Transverse colon (tissue), 4 donors: Measurements from ENCODE around the gene DHRS3. TPM values are rescaled to one million over a fixed set of nuclear protein-coding genes. Genes with fewer than 3 reads are reported as not detected.

ENCODE experiments used
- DNase-seq: peaks from one replicate; pipeline ENCODE4 v3.0.0-alpha.2; 2019
- H3K27ac ChIP-seq, 4 donors: fragments of 200-600 bp; sonication (generic); 2 replicates each; pipeline ENCODE4 v1.5.1; 2016 to 2018; ENCODE audit warnings: inconsistent platforms in 4 of 4
- H3K27me3 ChIP-seq: fragments of 200-600 bp; sonication (generic); 2 replicates; pipeline ENCODE4 v1.5.1; 2017; ENCODE audit warnings: inconsistent platforms
- H3K36me3 ChIP-seq, 4 donors: fragments of 200-600 bp; sonication (generic); 2 replicates each; pipeline ENCODE4 v1.5.1; 2017 to 2019; ENCODE audit warnings: inconsistent platforms in 4 of 4
- H3K4me1 ChIP-seq, 4 donors: fragments of 200-600 bp; sonication (generic); 2 replicates each; pipeline ENCODE4 v1.5.1; 2017 to 2020; ENCODE audit warnings: inconsistent platforms in 4 of 4
- H3K4me3 ChIP-seq, 4 donors: fragments of 200-600 bp; sonication (generic); 1 replicate in 1 of 4; 2 replicates in 3 of 4; pipeline versions ENCODE4 v1.5.1 to v1.6.1; 2017 to 2019; ENCODE audit warnings: inconsistent platforms in 4 of 4
- H3K9me3 ChIP-seq, 2 donors: fragments of 200-600 bp; sonication (generic); 2 replicates each; pipeline ENCODE4 v1.5.1; 2017 to 2019; ENCODE audit warnings: inconsistent platforms in 2 of 2
- EP300 ChIP-seq: sonication (generic); formaldehyde crosslinking; IDR thresholded peaks from one replicate; pipeline ENCODE4 v1.6.1; 2017; ENCODE audit warnings: antibody characterized with exemption, low read depth
- POLR2A ChIP-seq: fragments of 450-650 bp; IDR thresholded peaks from one replicate; pipeline ENCODE4 v1.6.1; 2016; ENCODE audit warnings: antibody characterized with exemption, mild to moderate bottlenecking, moderate library complexity
- POLR2AphosphoS5 ChIP-seq, 3 donors: sonication (generic); formaldehyde crosslinking; IDR thresholded peaks; one replicate each; pipeline ENCODE4 v1.6.1; 2016; ENCODE audit warnings: antibody characterized with exemption in 3 of 3
- WGBS, 2 donors: methylation state at CpG; one replicate each; pipeline ENCODE4 v1.1.5; 2018; ENCODE audit warnings: low coverage in 1 of 2; 5-methylcytosine and 5-hydroxymethylcytosine counted together
- in situ Hi-C, 4 donors: fragments of 200-750 bp; cut with MboI; loops; one replicate each; pipeline versions ENCODE4 v1.15.0 to v1.15.1; 2017; ENCODE audit warnings: low sequenced_read_pairs in 3 of 4, low pct_ligation_motif_present in 1 of 4, low pct_unique_long_range_greater_than_20kb in 1 of 4
- intact Hi-C: fragments of 100-400 bp; cut with DNase I; formaldehyde crosslinking; loops from one replicate; pipeline ENCODE4 v1.15.1; 2023; ENCODE audit warnings: low total_unique reads
- total RNA-seq, 4 donors: library from RNA; depleted of rRNA; stranded (reverse); fragments of >200 nt; gene quantifications; one replicate each; pipeline ENCODE4 v1.1.0, GENCODE V29; 2016
- TF ChIP-seq, protein P1 (sequence below), 5 experiments: fragments of 200-600 bp in 3 of 5; fragments of 450-650 bp in 2 of 5; sonication (generic) in 3 of 5; IDR thresholded peaks; 1 replicate in 2 of 5; 2 replicates in 3 of 5; pipeline ENCODE4 v1.5.1; 2016 to 2017; ENCODE audit warnings: antibody characterized with exemption in 5 of 5, inconsistent platforms in 3 of 5, mild to moderate bottlenecking in 2 of 5, moderate library complexity in 1 of 5

DHRS3 gene
- total RNA-seq, 4 donors from 2014 or later, result 55.3 to 122 (median 103) TPM

GRCh38 chr1:12600880-12601633 lies 17.0 kb downstream of the DHRS3 start:
- DNase-seq, result peak; percentile 68
- Histone ChIP-seq H3K4me3 (no peak overlapping the region), H3K4me1 (peaks cover 29 to 85% (median 58%) of the 10 kb centered on the region in 4 donors), H3K27ac (peak overlapping the region; percentile 4 to 90 (median 46)), H3K9me3 (no peaks in the 10 kb centered on the region), H3K27me3 (no peaks in the 10 kb centered on the region), H3K36me3 (no peaks in the 10 kb centered on the region)
- TF ChIP-seq POLR2AphosphoS5 (IDR thresholded peaks at IDR 0.05) (no peak), EP300 (no peak), POLR2A (no peak)
- TF ChIP-seq, protein P1, sequence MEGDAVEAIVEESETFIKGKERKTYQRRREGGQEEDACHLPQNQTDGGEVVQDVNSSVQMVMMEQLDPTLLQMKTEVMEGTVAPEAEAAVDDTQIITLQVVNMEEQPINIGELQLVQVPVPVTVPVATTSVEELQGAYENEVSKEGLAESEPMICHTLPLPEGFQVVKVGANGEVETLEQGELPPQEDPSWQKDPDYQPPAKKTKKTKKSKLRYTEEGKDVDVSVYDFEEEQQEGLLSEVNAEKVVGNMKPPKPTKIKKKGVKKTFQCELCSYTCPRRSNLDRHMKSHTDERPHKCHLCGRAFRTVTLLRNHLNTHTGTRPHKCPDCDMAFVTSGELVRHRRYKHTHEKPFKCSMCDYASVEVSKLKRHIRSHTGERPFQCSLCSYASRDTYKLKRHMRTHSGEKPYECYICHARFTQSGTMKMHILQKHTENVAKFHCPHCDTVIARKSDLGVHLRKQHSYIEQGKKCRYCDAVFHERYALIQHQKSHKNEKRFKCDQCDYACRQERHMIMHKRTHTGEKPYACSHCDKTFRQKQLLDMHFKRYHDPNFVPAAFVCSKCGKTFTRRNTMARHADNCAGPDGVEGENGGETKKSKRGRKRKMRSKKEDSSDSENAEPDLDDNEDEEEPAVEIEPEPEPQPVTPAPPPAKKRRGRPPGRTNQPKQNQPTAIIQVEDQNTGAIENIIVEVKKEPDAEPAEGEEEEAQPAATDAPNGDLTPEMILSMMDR (IDR thresholded peaks at IDR 0.05), result peak; percentile 50 to 68 (median 62)
- intact Hi-C loops, result no loop called here
- 61 to 63% methylated on average over 2 to 9 of the region's 9 CpGs for WGBS, 2 donors
- in situ Hi-C loops, result loop anchor here in 1 of 4 donors (25.0 kb wide), 1 partner anchor 189 kb away; no protein-coding TSS in a partner anchor

DNA sequence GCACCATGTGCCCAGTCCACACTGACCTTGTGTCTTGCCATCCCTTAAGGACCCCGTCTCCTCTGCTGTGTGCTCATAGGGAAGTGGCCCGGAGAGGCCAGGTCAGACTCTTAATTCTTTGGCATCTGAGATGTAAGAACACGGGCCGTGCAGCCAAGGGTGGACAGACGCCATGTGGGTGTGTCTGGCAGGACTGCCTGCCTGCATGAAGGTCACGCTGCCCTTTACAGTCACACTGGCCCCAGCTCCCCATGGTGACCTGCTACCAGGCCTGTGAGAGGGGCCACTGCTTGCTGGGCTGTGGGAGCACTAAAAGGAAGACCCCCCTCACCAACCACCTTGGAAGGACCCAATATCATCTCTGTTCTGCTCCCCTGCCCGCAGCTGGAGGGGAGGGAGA lies 17.7 kb downstream of the DHRS3 start:
- 58% methylated on average over 7 of the region's 7 CpGs; no CpG with 5 or more reads in 1 of the 2 donors for WGBS, 2 donors
- in situ Hi-C loops, result loop anchor here in 1 of 4 donors (25.0 kb wide), 1 partner anchor 188 kb away; no protein-coding TSS in a partner anchor
- DNase-seq, result no peak

GRCh38 chr1:12599657-12600056 lies 18.4 kb downstream of the DHRS3 start:
- in situ Hi-C loops, result loop anchor here in 1 of 4 donors (25.0 kb wide), 1 partner anchor 187 kb away; no protein-coding TSS in a partner anchor
- WGBS, 2 donors, result 88 to 90% methylated on average over 3 to 5 of the region's 5 CpGs

More for the DNA sequence above, 17.7 kb downstream of the DHRS3 start:
- Histone ChIP-seq H3K36me3 (no peaks in the 10 kb centered on the region), H3K27ac (peak overlapping the region in 3 of 4 donors; percentile 26 to 90 (median 58)), H3K4me1 (peaks cover 34 to 92% (median 65%) of the 10 kb centered on the region in 4 donors), H3K27me3 (no peaks in the 10 kb centered on the region), H3K9me3 (no peaks in the 10 kb centered on the region), H3K4me3 (no peak overlapping the region)
- intact Hi-C loops, result no loop called here
- TF ChIP-seq, protein P1 (IDR thresholded peaks at IDR 0.05), result no peak
- TF ChIP-seq POLR2AphosphoS5 (IDR thresholded peaks at IDR 0.05) (no peak), POLR2A (no peak), EP300 (no peak)

GRCh38 chr1:12598974-12599373 lies 19.0 kb downstream of the DHRS3 start:
- DNase-seq, result no peak
- no peak overlapping the region for H3K4me3 ChIP-seq
- H3K27ac ChIP-seq, result peak overlapping the region in 3 of 4 donors; percentile 18 to 91 (median 90)

More at GRCh38 chr1:12599657-12600056, 18.4 kb downstream of the DHRS3 start:
- no peaks in the 10 kb centered on the region for H3K27me3 ChIP-seq
- TF ChIP-seq, protein P1 (IDR thresholded peaks at IDR 0.05), result no peak
- no peak for TF ChIP-seq POLR2A
- TF ChIP-seq EP300, result no peak
- no peak for TF ChIP-seq POLR2AphosphoS5 (IDR thresholded peaks at IDR 0.05)
- intact Hi-C loops, result no loop called here
- peak overlapping the region in 3 of 4 donors; percentile 18 to 90 (median 58) for H3K27ac ChIP-seq
- no peaks in the 10 kb centered on the region for H3K36me3 ChIP-seq
- H3K4me3 ChIP-seq, result no peak overlapping the region
- no peaks in the 10 kb centered on the region for H3K9me3 ChIP-seq
- H3K4me1 ChIP-seq, result peaks cover 41 to 97% (median 71%) of the 10 kb centered on the region in 4 donors
- no peak for DNase-seq

More at GRCh38 chr1:12598974-12599373, 19.0 kb downstream of the DHRS3 start:
- in situ Hi-C loops, result no loop called here
- Histone ChIP-seq H3K36me3 (no peaks in the 10 kb centered on the region), H3K4me1 (peaks cover 41 to 97% (median 74%) of the 10 kb centered on the region in 4 donors), H3K27me3 (no peaks in the 10 kb centered on the region), H3K9me3 (no peaks in the 10 kb centered on the region)
- intact Hi-C loops, result no loop called here
- TF ChIP-seq EP300 (no peak), POLR2AphosphoS5 (IDR thresholded peaks at IDR 0.05) (no peak), POLR2A (no peak)
- TF ChIP-seq, protein P1 (IDR thresholded peaks at IDR 0.05), result no peak
- WGBS, 2 donors, result 72 to 75% methylated on average over 2 to 6 of the region's 6 CpGs
